ENCODE measurements around the gene ARL15. TPM values are rescaled to one million over a fixed set of nuclear protein-coding genes. Genes with fewer than 3 reads are reported as not detected.

The ARL15 gene
- total and polyA plus RNA-seq, 2 of the 8 experiments (the other 6 are each of a cell fraction or from before 2014, with no cell fraction given): 9.9 to 21.2 TPM

DNA sequence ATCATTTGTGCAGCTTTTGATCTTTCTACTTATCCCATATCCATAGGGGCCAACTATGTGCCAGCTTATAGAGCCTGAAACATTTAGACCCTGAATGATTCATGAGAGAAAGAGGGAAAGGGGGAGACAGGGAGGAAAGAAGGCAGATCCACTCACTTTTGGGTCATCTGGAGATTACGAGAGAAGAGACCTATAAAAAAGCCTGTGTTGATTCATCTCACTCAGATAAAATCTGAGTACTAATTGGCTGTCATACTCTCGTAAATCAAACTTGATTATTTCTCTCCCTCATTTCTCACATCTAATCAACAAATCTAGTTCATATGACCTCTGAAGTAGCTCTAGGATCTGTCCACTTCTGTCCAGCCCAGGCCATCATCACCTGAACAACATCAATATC, 137.1 kb downstream of the ARL15 start:
- FAIRE-seq (no peak), DNase-seq (ENCODE audit: low read depth in 1 of 2, low spot score in 2 of 2) (no peak)
- Histone ChIP-seq H3K14ac (ENCODE audit: insufficient read length) (no peak overlapping the region), H3K4me1 (replicated peaks in 1 of 4; ENCODE audit: control insufficient read depth in 3 of 4, insufficient read depth in 4 of 4, low read length in 3 of 4) (peaks cover 0 to 2% (median 0%) of the 10 kb centered on the region in 4 experiments; a peak in 1 of 7 replicates), H3K23ac (ENCODE audit: insufficient read length) (no peak overlapping the region), H2AFZ (ENCODE audit: low read length) (no peak overlapping the region), H2AK5ac (ENCODE audit: low read depth, low read length) (no peak overlapping the region), H2BK120ac (replicated peaks; ENCODE audit: low read depth, low read length) (no peak overlapping the region), H3K4me3 (ENCODE audit: extremely low read depth in 1 of 4, insufficient read depth in 2 of 4, low read depth in 3 of 4, low read length in 4 of 4) (no peak overlapping the region), H4K5ac (ENCODE audit: insufficient read length, low read depth, low read length) (no peak overlapping the region), H3K9ac (replicated peaks in 1 of 4; ENCODE audit: extremely low read depth in 1 of 4, low read depth in 3 of 4, low read length in 3 of 4) (no peak overlapping the region), H3K56ac (replicated peaks; ENCODE audit: insufficient read length, low read depth, low read length) (no peak overlapping the region), H3K27me3 (replicated peaks in 1 of 4; ENCODE audit: control insufficient read depth in 3 of 4, extremely low read depth in 1 of 4, insufficient read depth in 3 of 4, low read length in 3 of 4) (no peaks in the 10 kb centered on the region), H4K8ac (ENCODE audit: extremely low read depth, insufficient read depth, low read length) (no peak overlapping the region), H3K4me2 (ENCODE audit: insufficient read depth in 1 of 2, low read depth in 2 of 2, low read length in 2 of 2) (no peak overlapping the region), H3K79me2 (ENCODE audit: control insufficient read depth in 1 of 2, insufficient read depth in 2 of 2, low read length in 2 of 2) (no peaks in the 10 kb centered on the region; a peak in 1 of 4 replicates), H3K18ac (ENCODE audit: extremely low read depth, low read length) (no peak overlapping the region), H4K20me1 (replicated peaks in 1 of 2; ENCODE audit: control insufficient read depth in 1 of 2, insufficient read depth in 2 of 2, low read length in 2 of 2) (no peaks in the 10 kb centered on the region), H3K27ac (ENCODE audit: low read depth, low read length) (no peak overlapping the region), H2BK5ac (ENCODE audit: low read depth, low read length) (no peak overlapping the region), H3K36me3 (ENCODE audit: control insufficient read depth in 2 of 4, insufficient read depth in 4 of 4, low read length in 3 of 4) (no peaks in the 10 kb centered on the region), H3K9me3 (ENCODE audit: insufficient read depth in 2 of 2, low read depth in 1 of 2, low read length in 1 of 2) (no peaks in the 10 kb centered on the region), H3K4ac (replicated peaks; ENCODE audit: insufficient read length, low read depth, low read length) (no peak overlapping the region), H3K79me1 (ENCODE audit: low read depth, low read length) (no peaks in the 10 kb centered on the region; the same call in 1 of the 2 replicates), H2BK20ac (ENCODE audit: low read length) (no peak overlapping the region), H4K91ac (replicated peaks; ENCODE audit: insufficient read length, low read length) (no peak overlapping the region), H3K23me2 (ENCODE audit: low read depth, low read length) (no peaks in the 10 kb centered on the region; the same call in 1 of the 2 replicates), H2BK12ac (ENCODE audit: low read depth, low read length) (no peak overlapping the region), H2BK15ac (ENCODE audit: low read length) (no peak overlapping the region)
- CTCF ChIA-PET (ENCODE audit: partially characterized antibody): no interaction called here
- POLR2A ChIA-PET (ENCODE audit: partially characterized antibody): no interaction called here
- 97% methylated on average over 2 of the region's 2 CpGs; no CpG with 5 or more reads in 1 of the 2 experiments for WGBS, 2 experiments (ENCODE audit: extremely low coverage in 1 of 2, insufficient coverage in 1 of 2, insufficient read length in 1 of 2, insufficient replicate concordance in 2 of 2, low coverage in 1 of 2, low lambda C conversion rate in 2 of 2, missing lambda C conversion rate in 1 of 2)
- TF ChIP-seq, protein P1, sequence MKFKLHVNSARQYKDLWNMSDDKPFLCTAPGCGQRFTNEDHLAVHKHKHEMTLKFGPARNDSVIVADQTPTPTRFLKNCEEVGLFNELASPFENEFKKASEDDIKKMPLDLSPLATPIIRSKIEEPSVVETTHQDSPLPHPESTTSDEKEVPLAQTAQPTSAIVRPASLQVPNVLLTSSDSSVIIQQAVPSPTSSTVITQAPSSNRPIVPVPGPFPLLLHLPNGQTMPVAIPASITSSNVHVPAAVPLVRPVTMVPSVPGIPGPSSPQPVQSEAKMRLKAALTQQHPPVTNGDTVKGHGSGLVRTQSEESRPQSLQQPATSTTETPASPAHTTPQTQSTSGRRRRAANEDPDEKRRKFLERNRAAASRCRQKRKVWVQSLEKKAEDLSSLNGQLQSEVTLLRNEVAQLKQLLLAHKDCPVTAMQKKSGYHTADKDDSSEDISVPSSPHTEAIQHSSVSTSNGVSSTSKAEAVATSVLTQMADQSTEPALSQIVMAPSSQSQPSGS (IDR thresholded peaks at IDR 0.05; ENCODE audit: low read length): no peak
- TF ChIP-seq JUND (IDR thresholded peaks at IDR 0.05; ENCODE audit: low read length) (no peak), GTF2F1 (IDR thresholded peaks at IDR 0.05; ENCODE audit: borderline replicate concordance, low read depth, low read length) (no peak), FOSL1 (IDR thresholded peaks at IDR 0.05; ENCODE audit: insufficient read depth, low read depth, low read length) (no peak), CREB1 (IDR thresholded peaks at IDR 0.05) (no peak), CHD1 (IDR thresholded peaks at IDR 0.05; ENCODE audit: low read depth, low read length) (no peak), NRF1 (IDR thresholded peaks at IDR 0.05; ENCODE audit: low read depth, low read length) (no peak), SP4 (IDR thresholded peaks at IDR 0.05; ENCODE audit: low read length) (no peak), POU5F1 (IDR thresholded peaks at IDR 0.05; ENCODE audit: low read depth, low read length) (no peak), SP2 (IDR thresholded peaks at IDR 0.05; ENCODE audit: low read length) (no peak)
- TF ChIP-seq, protein P2, sequence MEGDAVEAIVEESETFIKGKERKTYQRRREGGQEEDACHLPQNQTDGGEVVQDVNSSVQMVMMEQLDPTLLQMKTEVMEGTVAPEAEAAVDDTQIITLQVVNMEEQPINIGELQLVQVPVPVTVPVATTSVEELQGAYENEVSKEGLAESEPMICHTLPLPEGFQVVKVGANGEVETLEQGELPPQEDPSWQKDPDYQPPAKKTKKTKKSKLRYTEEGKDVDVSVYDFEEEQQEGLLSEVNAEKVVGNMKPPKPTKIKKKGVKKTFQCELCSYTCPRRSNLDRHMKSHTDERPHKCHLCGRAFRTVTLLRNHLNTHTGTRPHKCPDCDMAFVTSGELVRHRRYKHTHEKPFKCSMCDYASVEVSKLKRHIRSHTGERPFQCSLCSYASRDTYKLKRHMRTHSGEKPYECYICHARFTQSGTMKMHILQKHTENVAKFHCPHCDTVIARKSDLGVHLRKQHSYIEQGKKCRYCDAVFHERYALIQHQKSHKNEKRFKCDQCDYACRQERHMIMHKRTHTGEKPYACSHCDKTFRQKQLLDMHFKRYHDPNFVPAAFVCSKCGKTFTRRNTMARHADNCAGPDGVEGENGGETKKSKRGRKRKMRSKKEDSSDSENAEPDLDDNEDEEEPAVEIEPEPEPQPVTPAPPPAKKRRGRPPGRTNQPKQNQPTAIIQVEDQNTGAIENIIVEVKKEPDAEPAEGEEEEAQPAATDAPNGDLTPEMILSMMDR (IDR thresholded peaks at IDR 0.05; ENCODE audit: control extremely low read depth in 1 of 3, insufficient read depth in 1 of 3, low read depth in 1 of 3, low read length in 3 of 3): no peak

Measured in H1 (cell line).